Omental fat pad (tissue), 4 donors: ENCODE measurements around the gene PODXL. TPM values are rescaled to one million over a fixed set of nuclear protein-coding genes. Genes with fewer than 3 reads are reported as not detected.

Experiments used
- ATAC-seq: fragments of 150-250 bp; one replicate; pipeline ENCODE4 v1.9.1; 2016; ENCODE audit warnings: mild to moderate bottlenecking, moderate library complexity; ENCODE audit not compliant: low FRiP score
- DNase-seq: peaks from one replicate; pipeline ENCODE4 v3.0.0-alpha.2; 2019; ENCODE audit warnings: low spot score
- total RNA-seq, 4 donors: library from RNA; depleted of rRNA; stranded (reverse); fragments of >200 nt; gene quantifications; one replicate each; pipeline ENCODE4 v1.1.0, GENCODE V29; 2016
- TF ChIP-seq, protein P1 (sequence below), 3 donors: fragments of 450-650 bp; IDR thresholded peaks; one replicate each; pipeline ENCODE4 v1.5.1; 2016 to 2017; ENCODE audit warnings: antibody characterized with exemption in 3 of 3, mild to moderate bottlenecking in 3 of 3, moderate library complexity in 2 of 3

Gene PODXL
- total RNA-seq, 4 donors from 2014 or later: 40.0 to 102 (median 71.6) TPM

DNA sequence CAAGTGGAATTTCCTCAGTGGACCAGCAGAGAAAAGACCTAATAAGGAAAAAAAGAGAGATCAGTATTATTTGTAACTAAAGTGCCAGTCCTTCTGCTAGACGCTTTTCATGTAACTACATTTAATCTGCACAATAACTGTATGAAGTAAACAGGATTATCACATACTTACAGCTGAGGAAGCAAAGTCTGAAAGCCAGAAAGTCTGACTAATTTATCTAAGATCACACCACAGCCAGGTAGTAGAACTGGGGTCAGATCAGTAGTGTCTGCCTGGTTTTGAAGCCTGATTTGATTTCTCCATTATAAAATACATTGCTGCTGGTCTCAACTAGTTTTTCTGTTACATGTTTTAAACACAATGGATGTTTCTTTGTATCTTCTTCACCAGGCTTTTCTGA is 69.2 kb downstream of the PODXL start:
- TF ChIP-seq, protein P1, sequence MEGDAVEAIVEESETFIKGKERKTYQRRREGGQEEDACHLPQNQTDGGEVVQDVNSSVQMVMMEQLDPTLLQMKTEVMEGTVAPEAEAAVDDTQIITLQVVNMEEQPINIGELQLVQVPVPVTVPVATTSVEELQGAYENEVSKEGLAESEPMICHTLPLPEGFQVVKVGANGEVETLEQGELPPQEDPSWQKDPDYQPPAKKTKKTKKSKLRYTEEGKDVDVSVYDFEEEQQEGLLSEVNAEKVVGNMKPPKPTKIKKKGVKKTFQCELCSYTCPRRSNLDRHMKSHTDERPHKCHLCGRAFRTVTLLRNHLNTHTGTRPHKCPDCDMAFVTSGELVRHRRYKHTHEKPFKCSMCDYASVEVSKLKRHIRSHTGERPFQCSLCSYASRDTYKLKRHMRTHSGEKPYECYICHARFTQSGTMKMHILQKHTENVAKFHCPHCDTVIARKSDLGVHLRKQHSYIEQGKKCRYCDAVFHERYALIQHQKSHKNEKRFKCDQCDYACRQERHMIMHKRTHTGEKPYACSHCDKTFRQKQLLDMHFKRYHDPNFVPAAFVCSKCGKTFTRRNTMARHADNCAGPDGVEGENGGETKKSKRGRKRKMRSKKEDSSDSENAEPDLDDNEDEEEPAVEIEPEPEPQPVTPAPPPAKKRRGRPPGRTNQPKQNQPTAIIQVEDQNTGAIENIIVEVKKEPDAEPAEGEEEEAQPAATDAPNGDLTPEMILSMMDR (IDR thresholded peaks at IDR 0.05): no peak
- no peak for DNase-seq
- no peak for ATAC-seq

DNA sequence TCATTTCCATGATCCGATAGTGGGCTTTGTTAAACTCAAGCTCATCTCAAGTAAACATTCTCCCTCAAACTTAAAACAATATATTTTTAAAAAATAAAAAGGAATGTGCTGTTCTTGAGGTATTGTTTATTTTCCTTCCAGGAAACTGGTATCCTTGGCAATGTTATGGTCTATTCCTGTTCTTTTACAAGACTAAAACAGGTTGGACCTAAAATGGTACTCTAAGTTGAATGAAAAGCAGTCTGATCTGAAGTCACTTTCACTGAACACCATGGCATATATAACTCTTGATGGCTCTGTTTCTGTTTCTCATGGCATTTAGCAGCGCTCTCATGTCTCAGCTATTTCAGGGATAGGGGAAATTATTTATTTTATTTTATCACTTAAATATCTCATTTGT is 70.1 kb downstream of the PODXL start:
- TF ChIP-seq, protein P1 (IDR thresholded peaks at IDR 0.05): no peak
- DNase-seq: no peak
- ATAC-seq: no peak

DNA sequence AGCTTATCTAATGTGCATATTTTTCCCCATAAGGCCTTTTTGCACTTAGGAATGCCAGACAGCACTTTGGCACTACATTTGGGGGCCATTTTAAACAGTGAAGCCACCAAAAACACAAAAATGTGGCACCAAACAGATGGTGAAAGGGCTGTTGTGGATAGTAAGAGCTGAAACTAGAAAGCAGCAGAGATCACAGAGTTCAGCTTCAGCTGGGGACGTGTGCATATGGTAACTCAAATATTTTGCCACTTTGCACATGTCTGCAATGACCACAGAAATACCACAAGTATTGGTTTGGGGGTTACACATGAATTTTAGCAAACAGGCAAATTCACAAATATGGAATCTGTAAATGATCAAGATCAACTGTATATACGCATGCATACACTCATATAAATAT is 72.8 kb downstream of the PODXL start:
- no peak for ATAC-seq
- DNase-seq: no peak
- TF ChIP-seq, protein P1 (IDR thresholded peaks at IDR 0.05): no peak

DNA sequence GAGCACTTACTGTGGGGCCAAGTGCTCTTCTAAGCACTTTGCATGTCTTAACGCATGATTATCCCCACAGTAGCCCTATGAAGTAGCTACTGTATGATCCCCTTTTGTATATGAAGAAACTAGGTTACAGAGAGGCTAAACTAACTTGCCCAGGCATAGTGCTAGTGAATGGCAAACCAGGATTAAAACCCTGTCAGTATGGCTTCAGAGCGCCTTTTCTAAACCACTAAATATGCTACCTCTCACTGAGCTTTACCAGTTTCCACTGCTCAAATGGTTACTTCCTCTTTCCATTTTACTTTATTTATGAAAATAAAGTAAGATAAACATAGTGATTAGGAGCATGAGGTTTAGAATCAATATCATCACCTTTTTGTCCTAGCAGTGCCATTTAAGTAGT is 73.6 kb downstream of the PODXL start:
- TF ChIP-seq, protein P1 (IDR thresholded peaks at IDR 0.05): no peak
- no peak for DNase-seq
- no peak for ATAC-seq

DNA sequence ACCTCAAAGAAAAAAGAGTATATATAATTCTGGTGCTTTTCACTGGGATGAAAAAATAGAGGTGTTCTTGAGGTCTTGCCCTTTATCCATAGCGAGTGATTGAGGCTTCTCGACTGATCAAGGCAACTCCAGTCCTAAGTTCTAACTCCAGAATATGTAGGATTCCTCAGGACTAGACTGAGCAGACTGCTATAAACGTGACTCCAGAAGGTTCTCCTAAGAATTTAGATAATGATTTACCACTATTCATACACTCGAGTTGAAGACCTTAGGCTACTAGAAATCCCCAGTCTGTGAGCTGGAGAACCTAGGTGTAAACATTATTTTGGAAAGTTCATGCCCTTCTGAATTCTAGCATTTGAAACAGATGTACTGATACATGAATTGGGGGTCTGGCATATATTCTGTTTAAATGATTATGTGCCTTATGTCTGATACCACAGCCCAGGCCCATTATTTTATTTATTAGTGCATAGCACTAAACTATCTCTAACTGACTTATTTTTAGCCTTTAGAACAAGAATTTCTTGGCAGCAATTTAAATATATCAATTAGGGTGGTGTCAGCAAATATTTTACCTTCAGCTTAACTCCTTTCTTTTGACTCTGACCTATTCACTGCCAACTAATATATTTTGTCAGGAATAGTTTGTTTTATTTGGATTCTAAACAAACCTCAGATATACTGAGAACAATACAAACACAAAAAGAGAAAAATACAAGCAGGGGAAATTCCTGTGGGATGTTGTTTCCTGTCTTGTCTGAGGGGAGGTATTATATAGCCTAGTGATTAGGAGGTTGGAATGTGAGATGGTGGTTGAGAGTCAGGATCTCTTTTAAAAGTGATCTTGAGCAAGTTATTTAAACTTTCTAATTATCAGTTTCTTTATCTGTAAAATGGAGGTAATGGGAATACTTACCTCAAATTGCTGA is 75.8 kb downstream of the PODXL start:
- TF ChIP-seq, protein P1 (IDR thresholded peaks at IDR 0.05): no peak
- ATAC-seq (no peak), DNase-seq (no peak)

DNA sequence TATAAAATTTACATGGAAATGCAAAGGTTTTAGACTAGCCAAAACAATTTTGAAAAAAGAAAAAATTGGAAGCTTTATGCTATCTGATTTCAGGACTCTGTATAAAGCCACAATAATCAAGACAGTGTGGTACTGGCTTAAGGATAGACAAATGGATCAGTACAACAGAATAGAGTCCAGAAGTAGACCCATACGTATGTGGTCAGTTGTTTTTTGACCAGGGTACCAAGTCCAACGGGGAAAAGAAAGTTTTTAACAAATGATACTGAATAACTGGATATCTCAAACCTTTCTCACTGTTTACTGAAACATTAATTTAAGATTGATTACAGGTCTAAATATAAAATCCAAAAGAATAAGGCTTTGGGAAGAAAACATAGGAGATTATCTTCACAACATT is 79.7 kb downstream of the PODXL start:
- DNase-seq (no peak), ATAC-seq (no peak)
- TF ChIP-seq, protein P1 (IDR thresholded peaks at IDR 0.05): no peak
